LHCN-M2 (cell line): ENCODE measurements around the gene TIGD3. TPM values are rescaled to one million over a fixed set of nuclear protein-coding genes. Genes with fewer than 3 reads are reported as not detected.

Source experiments
- DNase-seq: peaks from one replicate; pipeline ENCODE4 v3.0.0-alpha.2; 2012; ENCODE audit warnings: low read depth
- total RNA-seq: library from RNA; depleted of rRNA; stranded (reverse); fragments of >200 nt; gene quantifications from 2 replicates; pipeline ENCODE4 v1.2.3, GENCODE V29; 2014

Gene TIGD3
- total RNA-seq, 1 experiment from 2014 or later = 0.29 TPM

DNA sequence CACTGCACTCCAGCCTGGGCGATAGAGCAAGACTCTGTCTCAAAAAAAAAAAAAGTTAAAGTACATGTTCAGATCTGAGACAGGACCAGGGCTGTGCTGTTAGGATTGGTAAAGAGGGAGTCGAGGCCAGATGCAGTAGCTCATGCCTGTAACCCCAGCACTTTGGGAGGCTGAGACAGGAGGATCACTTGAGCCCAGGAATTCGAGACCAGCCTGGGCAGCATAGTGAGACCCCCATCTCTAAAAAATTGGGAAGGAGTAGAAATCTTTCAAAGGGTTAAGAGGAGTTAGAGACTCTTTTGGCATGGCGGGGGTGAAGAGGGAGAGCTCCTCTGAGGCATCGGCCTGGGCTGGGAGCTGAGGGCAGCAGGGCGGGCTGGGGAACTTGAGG, 16.1 kb downstream of the TIGD3 start:
- DNase-seq = no peak

DNA sequence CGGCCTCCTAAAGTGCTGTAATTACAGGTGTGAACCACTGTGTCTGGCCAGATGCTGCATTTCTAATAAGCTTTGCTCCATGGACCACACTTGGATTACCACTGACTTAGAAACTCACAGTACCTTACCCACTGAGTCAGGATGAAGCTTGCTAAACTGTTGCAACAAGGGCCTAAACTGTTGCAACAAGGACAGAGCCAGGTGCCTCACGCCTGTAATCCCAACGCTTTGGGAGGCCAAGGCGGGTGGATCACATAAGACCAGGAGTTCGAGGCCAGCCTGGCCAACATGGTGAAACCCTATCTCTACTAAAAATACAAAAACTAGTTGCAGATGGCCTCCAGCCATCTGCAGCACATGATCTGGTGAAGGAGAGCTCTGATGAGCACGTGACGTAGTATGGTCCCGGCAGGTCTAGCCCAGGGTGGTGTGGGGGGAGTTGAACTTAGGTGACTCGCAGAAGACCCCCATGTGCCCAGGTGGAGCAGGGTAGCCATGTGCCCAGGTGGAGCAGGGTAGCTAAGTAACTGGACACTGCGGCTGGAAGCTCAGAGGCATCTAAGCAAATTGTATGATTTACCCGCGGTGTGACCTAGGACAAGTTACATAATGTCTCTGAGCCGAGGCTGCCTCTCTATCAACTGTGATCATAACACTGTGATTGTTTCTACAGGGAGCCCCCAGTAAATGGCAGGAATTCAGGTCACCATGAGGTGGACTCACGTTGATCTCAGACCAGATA, 19.5 kb downstream of the TIGD3 start:
- DNase-seq = no peak

DNA sequence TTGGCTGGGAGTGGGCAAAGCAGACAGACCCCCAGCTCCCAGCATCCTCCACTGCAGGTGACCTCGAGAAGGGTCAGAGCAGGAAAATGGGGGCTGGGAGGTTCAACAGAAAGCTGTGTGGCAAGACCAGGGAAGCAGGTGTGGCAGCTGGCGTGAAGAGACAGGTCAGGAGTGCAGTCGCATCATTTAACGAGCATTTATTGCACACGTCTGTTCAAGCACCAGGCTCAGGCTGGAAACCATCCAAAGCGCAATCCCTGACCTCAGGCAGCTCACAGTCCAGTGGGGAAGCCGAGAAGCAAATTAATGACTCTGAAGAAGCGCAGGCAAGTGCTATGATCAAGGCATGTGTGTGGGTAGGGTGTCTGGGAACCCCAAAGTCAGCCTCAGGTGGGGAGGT, 20.5 kb downstream of the TIGD3 start:
- no peak for DNase-seq

DNA sequence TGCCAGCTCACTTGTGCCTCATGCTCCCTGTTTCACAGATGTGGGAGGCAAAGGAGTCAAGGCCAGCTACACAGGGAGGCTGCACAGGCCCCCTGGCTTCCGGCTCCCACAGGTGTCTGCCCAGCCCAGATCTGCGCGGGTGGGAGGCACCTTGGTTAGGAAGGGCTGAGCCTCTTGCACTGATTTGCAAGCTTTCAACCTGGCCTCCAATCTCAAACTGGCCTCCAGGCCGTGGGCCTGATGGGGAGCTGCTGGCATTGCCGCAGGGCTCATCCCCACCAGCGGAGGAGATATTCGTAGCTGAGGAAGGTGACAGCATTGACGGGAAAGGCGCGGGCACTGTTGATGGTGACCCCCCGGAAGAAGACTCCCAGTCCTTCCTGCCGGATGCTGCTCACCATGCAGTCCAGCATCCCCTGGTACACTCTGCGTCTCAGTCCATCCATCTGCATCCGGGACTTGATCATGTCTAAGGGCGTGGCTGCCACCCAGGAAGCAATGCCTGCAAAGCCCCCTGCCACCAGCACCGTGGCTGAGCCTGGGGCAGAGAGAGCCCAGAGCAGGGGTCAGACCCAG, 21.7 kb downstream of the TIGD3 start:
- DNase-seq = no peak

DNA sequence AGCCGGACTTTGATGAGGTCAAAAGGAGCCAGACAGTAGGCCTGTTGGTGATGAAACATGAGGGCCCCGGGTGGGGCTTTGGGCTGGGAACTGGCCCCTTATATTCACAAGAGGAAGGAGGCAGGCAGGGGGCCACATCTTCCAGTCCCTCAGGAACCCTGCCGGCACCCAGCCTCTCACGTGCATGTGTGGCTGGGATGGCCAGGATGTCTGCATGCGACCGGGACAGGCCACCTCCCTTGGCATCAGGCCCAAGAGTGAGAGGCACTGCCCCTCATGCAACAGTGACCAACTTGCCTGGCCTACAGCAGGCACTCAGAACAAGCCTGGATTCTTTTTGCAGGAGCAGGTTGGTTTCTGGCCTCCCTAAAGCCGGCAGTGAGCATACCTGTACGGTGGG, 22.5 kb downstream of the TIGD3 start:
- DNase-seq = no peak

DNA sequence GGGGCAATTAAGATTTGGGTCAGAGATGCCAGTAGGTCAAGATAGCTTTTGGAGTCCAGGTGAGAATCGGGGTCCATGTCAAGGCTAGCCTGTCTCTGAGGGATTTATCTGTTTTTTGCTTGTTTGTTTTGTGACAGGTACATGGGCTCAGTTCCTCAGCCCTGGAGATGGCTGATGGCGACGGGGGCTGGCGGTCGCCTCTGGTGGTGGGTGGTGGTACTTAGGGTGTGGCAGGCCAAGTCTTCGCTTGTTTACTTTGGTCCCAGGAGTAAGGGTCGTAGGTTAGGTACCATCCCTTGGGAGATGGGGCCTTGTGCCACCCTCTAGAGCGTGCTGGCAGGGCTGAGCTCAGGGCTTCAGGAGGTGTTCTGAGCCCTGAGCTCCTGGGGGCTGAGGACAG, 23.2 kb downstream of the TIGD3 start:
- no peak for DNase-seq

DNA sequence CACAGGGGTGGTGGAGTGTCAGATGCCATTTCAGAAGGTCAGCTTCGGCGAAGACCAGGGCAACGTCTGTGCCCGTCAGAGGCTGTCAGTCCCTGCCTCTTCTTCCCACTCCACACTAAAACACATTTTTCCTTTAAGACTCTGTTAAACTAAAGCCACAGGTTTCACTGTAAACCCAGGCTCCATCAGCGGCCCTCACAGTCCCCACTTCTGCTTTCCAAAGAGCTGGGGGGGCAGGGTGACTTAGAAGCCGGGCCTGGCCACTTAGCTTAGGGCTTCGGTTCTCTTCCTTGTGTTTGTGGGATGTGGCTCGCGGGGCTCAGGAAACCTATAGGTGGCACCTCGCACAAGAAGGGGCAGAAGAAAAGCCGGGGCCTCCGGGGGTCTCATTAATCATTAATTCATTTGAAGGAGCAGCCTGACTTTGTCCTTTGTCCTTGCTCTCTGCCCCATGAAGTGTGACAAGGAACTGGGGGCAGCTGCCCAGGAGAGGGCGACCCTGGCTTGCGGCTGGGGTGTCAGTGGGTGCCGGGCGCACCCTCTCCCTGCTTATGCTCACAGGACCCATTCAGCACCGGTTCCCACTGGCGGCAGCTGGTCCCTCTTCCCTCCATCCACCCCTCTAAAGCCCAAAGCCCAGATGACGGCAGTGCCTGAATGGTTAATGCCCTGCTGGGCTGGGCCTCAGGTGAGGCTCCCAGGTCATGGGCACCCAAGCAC, 23.8 kb downstream of the TIGD3 start:
- DNase-seq = no peak

DNA sequence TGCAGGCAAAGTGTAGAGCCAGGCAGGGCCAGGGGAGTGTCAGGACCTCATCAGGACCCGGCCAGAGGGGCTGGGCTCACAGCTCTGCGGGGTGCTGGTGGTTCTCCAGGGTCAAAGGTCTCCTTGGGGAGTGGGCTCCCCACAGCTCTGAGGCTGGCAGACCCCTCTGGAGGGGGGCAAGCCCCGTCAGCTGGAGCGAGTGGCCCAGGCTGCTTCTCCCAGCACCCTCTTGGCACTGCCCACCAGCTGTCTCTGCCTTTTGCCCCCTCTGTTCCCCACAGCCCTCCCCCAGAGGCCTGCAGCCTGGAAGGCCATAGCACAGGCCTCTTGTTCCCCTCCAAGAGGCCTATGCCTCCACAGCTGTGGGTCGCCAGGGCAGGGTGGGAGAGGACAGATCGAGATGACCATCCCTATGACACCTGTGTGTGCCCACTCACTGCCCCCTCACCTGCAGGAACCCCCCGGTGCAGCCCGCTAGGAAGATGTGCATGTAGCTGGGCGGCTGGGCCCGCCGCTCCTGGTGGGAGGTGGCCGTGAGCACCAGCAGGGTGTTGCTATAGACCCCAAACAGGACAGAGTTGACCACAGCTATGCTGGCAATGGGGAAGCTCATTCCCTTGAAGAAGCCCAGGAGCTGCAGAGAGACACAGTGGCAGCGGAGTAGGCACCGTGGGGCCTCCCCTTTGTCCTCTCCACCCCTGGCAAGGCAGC, 24.5 kb downstream of the TIGD3 start:
- DNase-seq = no peak

DNA sequence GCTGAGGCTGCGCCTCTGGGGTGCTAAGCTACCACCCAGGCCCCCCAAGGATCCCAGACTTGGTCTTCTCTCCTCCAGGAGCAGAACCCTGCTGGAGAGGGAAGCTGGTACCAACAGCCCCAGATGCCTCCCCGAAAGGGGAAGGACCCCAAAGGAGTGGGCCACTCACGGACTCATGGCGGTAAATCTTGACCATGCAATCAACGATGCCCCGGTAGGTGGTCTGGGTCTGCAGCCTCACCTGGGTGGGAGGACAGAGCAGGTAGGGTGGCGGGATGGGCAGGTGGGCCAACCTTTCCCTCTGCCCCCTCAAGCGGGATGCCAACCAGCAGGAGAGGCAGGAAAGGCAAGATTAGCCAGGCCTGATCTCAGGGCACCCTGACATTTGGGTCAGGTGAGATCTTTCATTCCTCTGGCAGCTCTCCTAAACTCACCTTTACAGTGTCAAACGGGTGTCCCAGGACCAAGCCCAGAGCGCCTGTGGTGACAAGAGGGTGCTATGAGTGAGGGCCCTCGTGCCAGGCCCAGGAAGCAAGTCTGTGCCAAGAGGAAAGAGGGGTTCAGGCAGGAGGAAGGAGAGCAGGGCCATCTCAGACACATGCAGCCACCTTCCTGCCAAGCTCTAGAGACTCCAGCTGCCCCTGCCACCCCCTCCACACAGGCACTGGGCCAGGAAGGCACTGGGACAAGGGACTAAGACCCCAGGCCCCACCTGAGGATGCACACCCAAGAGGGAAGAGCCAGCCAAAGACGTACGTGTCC, 25.3 kb downstream of the TIGD3 start:
- no peak for DNase-seq

DNA sequence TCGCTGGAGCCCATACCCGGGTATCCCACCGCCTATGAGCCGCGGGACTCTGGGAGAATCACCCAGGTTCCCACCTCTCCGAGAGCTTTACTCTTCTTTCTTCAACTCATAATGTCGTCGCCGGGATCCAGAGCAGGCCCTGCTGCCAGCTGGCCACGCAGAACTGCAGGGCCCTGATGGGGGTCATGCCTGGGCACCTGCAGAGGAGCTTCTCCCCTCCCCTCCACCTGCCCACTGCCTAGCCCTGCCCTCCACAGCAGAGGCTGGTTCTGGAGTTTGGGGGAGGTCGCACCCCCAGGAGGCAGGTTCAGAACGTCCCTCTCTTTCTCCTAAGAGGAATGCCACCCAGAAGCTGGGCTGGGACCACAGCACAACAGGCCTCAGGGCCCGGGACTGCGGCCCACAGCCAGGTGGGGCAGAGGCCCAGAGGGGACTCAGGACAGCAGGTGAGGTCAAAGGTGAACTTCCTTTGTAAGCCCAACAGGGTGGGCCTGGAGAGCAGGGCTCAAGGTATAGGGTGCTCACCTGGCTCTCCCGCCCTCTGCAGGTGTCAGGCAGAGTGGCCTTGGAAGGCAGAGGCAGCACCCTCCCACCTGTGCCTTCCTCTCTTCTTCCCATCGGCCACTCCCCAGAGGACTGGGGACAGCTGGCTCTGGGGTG, 26.0 kb downstream of the TIGD3 start:
- DNase-seq = no peak

DNA sequence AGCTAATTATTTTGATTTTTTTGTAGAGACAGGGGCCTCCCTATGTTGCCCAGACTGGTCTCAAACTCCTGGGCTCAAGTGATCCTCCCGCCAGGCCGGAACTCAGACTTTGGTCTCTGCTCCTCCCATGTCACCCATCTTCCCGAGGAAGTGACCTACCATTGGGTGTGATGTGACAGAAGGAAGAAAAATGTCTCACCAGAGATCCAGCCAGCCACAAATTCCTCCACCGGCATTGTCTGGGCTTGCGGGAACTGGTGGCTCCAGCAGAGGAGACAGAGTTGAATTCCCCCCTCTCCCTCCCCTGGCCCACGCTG, 27.1 kb downstream of the TIGD3 start:
- peak; percentile 49 for DNase-seq

DNA sequence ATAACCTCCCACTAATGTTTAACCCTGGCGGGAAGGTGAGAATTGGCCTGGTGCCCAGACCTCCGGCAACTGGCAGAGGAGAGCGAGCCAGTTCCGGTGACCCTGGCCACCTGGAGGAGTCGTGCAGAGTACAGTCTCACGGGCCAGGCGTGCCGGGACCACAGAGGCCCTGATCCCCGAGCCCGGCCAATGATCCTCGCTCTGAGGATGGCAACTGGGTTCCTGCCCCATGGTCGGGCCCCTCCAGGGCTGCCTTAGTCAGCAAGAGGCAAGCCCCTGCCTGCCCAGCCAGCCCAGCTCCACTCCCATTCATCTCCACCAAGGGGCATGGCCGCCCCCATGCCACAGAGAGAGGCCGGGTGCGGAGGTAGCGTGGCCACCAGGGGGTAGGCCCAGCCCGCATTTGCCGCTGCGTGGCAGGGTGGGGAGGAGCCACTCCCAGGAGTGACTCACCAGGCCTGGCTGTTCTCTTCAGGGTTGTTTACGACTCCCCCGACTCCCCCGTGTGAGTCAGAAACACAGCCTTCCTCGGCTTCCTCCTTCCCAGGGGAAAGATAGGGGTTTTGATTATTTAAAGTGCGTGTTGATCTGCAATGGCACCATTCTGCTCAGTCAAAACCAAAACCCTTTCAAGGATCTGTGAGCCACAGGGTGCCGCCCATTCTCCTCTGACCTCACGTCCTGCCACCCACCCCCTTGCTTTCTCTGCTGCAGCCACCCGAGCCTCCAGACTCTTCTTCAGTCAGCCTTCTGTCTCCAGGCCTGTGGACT, 27.7 kb downstream of the TIGD3 start, which contains the start of gene SLC25A45:
SLC25A45 (minus strand) TSS at position 614 of the 771 bp plus-strand sequence. CDS start 695 bp downstream, outside the sequence.
- peak; percentile 99 for DNase-seq

DNA sequence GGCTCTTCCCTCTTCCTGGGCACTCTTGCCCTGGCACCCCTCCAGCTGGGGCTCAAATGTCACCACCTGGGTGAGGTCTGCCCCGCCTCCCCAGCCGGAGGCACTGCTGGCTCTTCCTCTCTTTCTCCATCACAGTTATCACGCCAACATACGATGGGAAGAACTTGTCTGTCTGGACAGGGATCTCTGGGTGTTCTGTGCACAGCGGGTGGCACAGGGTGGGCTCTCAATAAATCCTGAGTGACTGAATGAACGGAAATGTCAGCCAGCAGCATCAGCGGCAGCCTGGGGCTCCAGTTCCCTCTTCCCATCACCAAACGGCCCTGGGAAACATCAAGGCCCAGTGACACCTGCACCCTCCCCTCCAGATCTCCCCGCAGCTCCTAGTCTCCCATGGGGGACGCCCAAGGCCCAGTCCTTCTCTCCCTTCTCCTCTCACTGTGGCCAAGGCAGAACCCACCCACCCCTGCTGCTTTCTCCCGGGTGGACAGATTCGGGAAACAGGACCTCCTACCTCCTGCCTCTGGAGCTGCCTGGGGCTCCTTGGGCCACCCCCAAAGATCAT, 28.3 kb downstream of the TIGD3 start:
- DNase-seq = no peak

DNA sequence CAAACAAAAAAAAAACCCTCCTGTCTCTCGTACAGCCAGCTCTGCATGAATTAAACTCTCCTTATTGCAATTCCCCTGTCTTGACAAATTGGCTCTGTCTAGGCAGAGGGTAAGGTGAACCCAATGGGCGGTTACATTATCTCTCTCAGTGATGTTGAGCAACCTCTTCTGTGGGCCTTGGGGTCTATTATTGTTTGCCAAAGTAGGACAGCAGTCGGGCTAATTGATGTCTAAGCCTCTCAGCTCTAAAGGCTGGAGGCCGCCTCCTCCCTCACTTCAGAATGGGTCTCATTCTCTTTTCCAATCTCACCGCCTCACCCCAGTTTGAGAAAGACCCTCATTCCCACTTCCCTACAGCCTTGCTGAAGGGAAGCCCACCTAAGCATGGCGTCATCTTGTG, 29.2 kb downstream of the TIGD3 start:
- DNase-seq = no peak

DNA sequence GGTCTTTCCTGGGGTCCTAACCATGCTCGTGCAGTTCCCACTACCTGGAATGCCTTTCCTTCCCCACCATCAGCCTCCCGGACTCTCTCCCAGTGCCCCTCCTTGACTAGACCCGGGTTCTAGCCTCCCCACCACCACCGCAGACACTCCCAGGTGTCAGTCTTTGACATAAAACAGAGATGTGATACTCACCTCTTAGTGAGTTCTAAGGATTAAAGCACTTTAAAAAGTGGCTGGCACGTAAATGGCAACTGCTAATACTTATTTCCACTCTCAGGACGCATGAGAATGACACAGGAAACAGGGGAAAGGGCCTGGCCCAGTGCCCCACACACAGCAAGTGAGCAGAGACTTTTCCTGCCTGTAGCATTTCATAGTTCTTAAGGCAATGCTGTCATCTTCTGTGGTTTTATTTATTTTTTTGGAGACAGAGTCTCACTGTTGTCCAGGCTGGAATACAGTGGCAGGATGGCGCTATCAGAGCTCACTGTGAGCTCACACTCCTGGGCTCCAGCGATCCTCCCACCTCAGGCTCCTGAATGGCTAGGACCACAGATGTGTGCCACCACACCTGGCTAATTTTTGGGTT, 29.8 kb downstream of the TIGD3 start:
- DNase-seq = no peak

DNA sequence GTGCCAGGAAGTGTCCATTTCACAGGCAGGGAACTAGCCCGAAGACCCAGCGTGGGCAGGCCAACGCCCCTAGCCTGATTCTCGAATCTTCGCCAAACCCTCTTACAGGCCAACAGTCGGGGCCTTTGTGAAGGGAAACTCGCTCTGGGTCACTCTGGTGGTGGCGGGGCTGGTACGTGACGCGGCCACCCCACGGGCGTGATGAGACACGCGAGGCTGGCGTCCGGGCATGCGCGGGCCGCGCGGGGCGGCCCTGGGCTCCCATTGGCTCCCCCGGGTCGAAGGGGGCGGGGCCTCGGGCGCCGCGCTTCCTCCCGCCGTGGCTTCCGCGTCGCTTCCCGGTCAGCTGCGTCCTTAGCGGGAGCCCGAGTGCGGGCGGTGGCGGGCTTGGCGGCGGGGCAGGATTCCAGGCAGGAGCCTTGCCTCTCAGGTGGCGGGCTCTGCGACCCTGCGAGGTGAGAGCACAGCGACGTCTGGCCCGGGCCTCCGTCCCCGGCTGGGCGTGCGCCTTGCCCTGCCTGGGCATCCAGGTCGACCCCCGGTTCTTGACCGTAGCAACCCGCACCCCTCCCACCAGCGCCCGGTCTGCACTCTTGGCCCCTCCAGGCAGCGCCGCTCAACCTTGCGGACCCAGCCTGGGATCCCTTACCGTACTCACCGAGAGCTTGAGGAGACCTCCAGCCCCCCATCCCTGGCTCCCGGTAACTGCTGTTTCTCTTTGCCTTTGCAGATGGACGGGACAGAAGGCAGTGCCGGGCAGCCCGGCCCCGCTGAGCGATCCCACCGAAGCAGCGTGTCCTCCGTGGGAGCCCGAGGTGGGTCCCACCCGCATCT, 32.0 kb downstream of the TIGD3 start, which contains the start of gene FRMD8:
FRMD8 (plus strand) TSS at position 331 of the 834 bp plus-strand sequence; CDS start at position 731, 400 bp downstream.
- peak; percentile 77 for DNase-seq

DNA sequence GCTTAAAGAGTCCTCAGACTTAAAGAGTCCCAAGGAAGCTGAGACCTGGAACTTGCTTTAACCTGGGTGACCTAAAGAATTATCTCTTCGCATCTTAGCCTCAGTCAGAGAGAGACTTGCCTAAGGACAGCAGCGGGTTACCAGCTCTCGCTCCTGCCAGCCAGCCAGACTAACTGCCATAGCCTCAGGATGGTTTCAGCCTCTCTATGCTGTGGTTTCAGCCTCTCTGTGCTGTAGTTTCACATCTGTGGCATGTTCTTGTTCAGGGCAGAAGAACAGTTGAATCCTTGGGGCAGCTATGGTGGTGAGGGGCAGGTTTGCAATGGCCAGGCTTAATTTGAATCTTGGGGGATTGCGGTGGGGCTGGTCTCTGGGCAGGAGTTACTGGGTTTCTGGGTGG, 34.2 kb downstream of the TIGD3 start:
- no peak for DNase-seq

DNA sequence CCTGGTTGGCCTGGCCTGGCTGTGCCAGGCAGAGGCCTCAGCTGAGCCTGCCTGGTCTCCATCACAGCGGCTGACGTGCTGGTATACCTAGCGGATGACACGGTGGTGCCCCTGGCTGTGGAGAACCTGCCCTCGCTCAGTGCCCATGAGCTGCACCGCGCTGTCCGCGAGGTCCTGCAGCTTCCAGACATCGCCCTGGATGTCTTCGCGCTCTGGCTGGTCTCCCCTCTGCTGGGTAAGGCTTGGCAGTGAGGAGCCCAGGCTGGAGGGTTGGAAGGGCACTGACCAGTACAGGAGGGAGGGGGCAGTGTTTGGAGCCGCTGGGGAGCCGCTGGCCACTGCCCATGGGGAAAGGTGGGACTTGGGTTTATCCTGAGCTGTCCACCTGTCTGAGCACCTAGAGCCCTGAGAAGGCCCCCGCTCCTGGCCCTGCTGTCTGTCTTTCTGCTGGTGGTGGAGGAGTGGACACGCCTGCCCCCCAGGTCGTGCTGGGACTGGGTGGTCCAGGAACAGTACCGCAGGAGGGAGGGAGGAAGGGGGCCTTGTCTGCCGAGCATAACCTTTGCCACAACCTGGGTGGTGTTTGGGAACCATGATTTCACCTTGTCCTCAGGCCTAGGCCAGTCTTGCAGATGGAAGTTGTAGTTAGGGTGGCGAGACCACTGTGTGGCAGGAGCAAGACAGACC, 34.9 kb downstream of the TIGD3 start:
- no peak for DNase-seq
